Stimulated activated CD8-positive, alpha-beta memory T cell treated with anti-CD3 and anti-CD28 coated beads, Interleukin-15, amount 100 ng/mL, for 48 hours (primary cell): Measurements from ENCODE around the gene MAGEB17.
A peak's percentile ranks its signal among the peaks of the same experiment; 100 is the strongest.
"Not testable (repeated sequence)": the region's sequence is repeated elsewhere in the genome, so short reads cannot be mapped to it uniquely, and the experiment has no call there.

ENCODE experiments used
- DNase-seq, 2 donors: peaks; one replicate each; pipeline ENCODE4 v3.0.0-alpha.2; 2020; ENCODE audit warnings: low read depth in 2 of 2

Gene MAGEB17, protein sequence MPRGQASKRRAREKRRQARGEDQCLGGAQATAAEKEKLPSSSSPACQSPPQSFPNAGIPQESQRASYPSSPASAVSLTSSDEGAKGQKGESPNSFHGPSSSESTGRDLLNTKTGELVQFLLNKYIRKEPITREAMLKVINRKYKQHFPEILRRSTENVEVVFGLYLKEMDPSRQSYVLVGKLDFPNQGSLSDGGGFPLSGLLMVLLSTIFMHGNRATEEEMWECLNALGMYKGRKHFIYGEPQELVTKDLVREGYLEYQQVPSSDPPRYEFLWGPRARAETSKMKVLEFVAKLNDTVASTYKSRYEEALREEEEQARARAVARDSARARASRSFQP

DNA sequence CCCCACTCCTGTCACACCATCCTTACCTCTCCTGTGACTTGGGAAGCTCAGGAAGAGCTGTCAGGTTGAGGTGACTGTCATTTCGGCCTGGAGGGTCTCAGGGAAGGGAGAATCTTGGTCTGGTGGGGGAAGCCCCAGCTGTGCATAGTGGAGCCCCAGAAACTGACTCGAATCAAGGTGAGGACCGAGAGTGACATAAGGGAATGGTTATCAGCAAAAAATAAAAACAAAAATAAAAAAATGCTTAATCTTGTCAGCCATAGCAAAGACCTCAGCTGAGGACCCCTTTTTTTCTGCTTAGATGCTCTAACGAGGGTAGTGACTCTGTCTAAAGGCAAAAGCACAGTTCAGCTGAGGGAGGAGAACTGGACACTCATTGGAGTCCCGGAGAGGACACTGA, at the start of gene MAGEB17:
Gene MAGEB17 (plus strand): TSS at position 301 of the 400 bp plus-strand sequence. CDS start 2,902 bp downstream, outside the sequence.
- DNase-seq, result no peak

DNA sequence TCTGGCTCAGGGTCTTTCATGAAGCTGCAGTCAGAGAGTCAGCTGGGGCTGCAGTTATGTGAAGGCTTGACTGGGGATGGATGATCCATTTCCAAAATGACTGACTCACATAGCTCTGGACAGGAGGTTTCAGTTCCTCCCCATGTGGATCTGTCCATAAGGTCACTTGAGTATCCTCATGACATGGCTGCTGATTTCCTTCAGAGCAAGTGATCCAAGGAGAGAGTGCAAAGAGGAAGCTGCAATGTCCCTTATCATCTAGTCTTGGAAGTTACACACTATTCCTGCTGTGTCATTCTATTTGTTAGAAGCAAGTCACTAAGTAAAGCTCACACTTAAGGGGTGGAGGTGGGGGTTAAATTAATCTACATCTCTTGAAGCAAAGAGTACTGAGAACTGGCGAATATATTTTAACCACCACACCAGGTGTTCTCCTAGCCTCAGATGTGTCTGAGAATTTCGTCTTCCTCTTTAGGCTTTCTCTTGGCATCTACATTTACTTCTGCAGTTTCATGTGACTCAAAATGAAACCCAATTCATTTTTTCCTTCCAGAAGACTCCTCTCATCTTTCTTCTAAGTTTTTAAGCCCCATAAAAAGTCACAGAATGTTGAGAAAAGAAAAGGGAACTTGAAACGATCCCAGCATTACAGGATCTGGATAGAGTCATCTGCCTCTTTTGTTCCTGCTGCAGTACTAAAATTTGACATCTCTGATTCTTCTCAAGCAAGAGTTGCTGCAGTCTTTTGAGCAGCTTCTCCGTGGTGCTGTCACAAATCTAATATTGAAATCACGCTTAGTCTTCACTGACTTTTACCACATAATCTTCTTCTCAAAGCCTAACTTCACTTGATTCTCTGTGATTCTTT, 47.7 kb upstream of the MAGEB17 start:
- DNase-seq, result no peak

DNA sequence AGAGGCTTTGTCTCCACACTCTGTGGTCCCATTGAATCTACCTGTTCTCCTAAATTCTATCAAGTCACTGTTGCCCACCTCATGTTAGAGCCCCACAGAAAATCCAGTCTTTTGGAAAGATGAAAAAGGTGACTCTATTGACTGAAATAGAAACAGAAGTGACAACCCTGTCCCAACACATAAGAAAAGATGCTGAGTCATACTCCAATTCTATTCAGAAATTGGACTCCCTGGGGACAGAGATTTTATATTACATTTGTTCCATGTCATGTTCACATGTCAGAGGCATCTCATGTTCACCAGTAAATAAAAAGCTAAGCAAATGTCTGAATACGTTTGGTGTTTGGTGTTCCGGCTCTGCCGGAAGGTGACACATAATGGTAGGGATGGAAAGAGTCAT, 46.9 kb upstream of the MAGEB17 start:
- DNase-seq, result no peak

DNA sequence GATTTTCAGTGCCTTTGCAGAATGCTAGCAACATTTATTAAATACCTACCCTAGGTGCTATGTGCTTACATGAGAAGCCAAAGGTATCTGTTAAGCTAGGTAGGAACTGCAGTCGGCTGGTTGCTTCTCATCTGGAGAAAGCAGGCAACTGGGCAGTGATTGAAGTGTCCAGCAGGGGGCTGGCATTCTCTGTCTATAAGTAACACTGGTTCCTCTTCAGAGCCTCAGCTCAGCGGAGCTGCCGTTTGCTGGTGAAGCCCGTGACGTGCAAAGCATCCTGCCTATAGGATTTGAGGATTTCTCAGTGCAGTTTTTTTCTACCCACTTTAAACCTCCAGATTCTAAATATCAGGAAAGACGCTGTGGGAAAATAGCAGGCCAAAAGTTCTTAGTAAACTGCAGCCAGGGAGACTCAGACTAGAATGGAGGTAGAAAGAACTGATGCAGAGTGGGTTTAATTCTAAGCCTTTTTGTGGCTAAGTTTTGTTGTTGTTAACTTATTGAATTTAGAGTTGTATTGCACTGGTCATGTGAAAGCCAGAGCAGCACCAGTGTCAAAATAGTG, 44.0 kb upstream of the MAGEB17 start, which contains the start of gene GRPR:
Gene GRPR (plus strand): TSS at position 344 of the 565 bp plus-strand sequence. CDS start 389 bp downstream, outside the sequence.
- DNase-seq, result peak; percentile 20 to 49

DNA sequence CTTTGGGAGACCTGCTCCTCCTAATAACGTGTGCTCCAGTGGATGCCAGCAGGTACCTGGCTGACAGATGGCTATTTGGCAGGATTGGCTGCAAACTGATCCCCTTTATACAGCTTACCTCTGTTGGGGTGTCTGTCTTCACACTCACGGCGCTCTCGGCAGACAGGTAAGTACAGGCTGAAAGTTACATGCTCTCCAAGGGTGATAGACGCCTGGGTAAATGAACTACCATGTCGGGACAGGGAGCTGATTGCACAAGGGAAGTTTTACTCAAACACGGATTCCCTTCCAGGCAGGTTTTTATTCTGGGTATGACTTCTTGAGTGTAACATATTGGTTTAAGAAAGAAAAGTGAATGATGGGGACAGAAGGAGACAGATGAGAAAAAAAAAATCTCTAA, 43.1 kb upstream of the MAGEB17 start:
- DNase-seq, result no peak

DNA sequence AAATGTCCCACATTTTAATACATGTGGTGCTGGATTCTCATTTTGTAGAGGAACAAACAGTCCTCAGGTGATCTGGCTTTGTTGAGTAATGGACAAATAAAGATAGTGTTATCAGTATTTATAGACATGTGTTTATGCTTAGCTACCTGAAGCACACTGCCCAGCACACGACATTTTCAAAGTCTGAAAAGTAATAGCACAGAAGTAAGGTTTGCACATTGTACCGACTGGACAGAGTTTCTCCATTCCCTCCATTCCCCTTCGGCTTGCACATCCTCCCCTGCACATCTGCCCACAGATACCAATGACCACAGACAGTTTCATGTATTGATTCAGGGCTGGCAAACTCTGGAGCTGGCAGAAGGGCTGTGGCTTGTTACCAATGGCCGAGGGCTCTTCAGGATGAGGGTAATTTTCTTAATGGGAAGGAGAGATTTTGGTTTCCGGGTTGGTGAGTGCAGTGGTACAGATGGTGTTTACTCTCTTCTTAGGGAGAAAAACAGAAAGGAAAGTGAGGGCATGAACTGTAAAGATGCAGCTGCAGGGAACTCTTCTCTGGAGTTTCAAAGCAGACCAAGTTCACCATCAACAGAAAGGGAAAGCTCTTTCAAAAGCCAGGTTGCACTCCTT, 41.6 kb upstream of the MAGEB17 start:
- no peak for DNase-seq

DNA sequence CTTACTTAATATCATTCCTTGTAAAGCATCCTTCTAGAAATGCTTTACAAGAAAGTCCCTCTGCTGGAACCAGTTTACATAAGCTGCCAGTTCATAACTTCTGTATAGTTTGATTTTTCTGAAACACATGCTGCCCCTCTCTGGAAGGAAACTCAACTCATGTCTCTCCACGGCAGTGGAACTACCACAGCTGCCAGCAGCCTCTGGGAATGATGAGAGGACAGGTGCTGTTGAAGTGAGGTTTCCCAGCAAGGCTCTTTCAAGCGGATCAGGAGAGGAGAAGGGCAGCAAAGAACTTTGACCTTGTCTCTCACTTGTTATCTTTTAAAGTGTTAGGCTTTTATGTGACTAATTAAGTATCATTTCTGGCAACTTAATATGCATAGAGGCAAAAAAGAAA, 36.6 kb upstream of the MAGEB17 start:
- DNase-seq, result no peak

DNA sequence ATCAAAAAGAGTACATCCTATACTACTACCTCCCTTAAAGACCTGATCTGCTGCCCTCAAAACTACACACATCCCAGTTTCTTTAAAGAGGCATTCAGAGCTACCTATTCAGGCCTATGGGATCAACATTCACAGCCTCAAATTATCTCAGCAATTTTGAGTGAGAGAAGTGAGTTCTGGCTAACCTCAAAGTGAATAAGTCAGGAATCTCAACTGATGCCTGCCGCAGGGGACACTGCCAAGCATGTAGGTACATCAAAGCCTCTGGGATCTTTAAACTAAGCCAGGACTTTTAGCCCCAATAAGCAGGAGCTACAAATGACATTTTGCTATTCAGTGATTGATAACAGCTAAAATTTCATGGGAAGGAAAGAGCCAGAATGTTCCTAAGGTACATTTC, 32.3 kb upstream of the MAGEB17 start:
- DNase-seq, result no peak

DNA sequence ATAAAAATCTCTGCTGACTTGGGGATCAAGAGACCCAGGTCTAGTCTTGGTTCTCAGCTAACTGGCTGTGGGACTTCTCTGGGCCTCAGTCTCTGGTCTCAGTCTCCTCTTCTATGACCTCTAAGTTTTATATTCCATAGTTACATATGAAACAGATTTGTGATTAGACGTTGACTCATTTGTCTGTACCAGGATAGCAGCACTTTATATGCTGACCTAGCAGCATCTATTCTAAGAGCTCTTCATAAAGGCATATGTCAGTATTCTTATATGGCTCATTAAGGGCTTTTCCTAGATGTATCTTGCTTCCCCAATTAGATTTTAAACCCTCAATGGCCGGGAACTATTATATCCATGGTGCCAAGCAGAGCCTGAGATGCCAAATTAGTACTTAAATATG, 31.2 kb upstream of the MAGEB17 start:
- no peak for DNase-seq

DNA sequence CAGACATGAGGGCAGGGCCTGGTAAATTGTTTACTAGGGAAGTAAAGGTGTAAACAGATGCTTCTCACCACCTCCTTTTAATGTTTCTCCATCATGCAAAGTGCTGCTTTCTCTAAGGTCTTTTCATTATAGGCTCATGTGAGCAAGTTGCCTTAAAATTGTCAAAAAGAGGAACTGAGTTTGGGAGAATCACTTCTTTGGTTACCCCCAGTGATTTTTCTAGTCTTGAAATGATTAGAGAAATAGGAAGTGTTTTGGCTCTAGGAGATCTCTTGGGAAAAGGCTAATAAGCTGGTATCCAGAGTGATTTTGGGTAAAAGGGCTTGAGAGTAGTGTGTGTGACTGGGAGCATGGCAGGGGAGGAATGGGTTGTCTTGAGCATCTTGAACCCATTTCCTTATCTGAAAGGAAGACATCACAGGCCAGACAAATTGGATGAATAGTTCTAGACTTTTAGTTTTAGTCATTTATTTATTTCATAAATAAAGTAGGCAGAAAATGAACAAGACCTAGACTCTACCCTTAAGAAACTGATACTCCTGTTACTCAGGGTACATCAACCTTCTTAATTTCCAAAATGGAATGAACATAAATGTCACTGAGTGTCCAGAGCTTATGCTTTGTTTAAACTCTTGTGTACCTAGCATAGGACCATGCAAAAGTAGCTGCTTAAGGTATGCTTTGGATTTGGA, 29.7 kb upstream of the MAGEB17 start:
- DNase-seq, result no peak

DNA sequence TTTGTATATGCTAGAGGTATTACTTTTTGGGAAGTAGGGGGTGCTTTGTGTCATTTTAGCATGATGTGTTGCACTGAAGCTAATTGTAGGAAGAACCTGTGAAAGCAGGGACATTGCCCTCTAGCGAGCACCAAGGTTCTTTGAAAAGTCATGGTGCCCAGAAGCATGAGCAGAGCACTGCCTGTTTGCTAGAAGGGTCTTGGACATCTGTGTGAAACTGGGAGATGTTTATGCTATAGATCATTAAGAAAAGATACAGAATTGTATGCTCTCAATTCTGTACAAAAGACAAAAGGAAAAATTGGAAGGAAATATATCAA, 29.2 kb upstream of the MAGEB17 start:
- no peak for DNase-seq

DNA sequence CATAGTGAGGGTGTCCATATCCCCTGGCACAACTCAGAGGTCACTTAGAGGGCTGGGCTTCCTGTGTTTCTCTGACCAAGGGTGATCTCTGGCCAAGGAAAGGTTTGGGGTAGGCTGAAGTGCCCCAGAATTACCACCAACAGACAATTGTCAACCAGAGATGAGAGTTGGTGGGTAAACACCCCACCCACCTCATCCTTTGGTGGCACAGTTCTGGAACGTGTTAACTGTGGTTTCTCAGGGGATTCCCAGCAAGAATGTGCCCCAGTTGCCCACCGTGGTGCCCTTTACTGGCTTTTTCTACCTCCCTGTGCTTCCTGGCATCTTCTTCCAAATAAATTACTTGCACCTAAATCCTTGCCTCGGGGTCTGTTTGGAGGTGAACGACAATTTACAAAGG, 26.8 kb upstream of the MAGEB17 start:
- no peak for DNase-seq

DNA sequence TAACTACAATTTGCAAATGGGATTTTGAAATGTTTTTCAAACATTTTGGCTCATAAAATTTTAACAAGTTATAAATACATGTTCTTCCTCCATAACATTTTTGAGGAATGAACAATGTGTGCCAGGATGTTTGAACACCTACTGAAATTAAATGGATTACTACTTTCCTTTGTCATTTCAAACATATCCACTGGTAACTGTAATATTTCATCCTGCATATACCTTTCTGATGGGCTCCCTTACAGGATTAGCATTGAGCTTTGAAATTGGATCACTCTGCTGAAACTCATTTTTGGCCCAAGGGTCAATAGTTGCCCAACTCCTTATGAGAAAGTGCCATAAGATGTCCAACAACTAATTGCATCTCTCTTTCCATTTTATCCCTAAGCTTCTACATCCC, 26.3 kb upstream of the MAGEB17 start:
- DNase-seq, result no peak

DNA sequence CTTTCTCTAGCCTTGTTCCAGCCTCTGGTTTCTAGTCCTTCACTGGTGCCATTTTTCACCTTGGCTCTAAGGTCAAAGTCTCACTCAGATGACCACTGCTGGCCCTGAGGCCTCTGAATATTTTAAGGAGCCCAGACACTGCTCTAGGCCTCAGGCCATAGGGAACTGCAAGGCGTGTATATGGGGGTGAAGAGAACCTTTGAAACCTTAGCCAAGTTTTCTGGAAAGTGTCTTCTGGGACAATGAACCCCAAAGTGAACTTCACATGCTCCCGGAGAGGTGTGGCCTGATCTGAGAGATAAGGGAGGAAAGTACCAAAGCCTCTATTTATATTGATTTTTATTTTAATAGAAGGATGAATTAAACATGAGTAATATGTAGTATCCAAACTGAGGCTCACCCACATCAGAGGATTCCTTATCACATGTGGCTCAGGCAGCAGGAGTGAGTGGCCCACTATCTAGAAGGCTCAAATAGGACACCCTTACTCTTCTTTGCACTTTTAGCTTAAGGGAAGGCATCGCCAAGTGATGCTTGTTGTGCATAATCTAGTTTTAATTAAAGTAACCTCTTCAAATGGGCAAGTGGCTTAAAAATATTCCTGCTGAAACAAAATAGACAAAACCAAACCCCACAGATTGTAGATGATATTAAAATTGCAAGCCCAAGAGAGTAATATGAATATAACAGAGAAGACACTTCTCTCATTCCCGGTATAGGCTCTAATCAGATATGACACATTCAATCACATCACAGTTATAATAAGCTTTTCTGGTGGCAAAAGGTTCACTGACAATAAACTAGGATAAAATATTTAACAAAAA, 25.6 kb upstream of the MAGEB17 start:
- no peak for DNase-seq

DNA sequence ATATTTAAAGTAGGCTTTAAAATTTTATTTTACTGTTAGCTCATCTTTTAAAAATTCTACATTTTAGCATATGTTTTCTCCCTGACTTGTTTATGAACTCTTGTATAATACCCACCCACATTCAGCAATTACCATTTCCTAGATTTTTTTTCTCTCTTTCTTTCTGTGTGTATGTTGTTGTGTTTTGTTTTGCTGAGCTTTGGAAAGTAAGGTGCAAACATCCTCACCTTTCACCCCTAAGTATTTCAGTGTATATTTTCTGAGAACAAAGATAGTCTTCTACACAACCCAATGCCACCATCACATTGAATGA, 25.1 kb upstream of the MAGEB17 start:
- no peak for DNase-seq

DNA sequence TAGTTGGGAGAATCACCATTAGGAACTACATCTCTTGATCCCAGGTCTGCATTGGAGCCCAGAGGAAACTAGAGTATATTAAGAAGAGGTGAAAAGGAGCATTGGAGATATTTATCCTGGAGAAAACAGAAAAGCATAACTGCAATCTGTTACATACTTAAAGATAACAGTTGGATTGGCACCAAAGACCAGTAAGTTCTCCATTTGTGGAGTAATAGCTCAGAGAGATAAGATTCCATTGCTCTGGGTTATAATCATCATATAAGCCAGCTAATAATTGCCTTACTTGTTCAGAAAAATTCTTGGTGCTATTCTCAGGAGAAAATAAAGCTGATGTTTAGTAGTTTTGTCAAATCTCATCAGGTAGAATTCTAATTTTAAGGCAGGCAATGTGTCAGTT, 23.3 kb upstream of the MAGEB17 start:
- DNase-seq, result no peak

DNA sequence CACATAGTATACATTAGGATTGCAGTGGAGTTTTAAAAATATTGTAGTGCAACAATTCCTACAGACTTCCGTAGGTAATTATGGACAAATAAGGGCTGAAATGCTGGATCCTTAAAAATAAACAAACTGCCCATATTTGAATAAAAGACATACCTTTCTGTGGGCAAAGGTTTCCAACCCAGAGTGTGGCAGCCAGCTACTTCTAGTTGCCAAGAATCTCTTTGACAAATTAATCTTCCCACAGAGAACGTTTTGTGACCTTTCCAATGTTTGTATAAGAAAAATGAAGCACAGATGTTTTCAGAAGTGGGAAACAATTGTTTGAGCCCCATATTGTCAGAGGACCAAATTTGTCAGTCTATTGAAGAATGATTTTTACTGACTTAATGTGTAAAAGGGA, 22.9 kb upstream of the MAGEB17 start:
- no peak for DNase-seq

DNA sequence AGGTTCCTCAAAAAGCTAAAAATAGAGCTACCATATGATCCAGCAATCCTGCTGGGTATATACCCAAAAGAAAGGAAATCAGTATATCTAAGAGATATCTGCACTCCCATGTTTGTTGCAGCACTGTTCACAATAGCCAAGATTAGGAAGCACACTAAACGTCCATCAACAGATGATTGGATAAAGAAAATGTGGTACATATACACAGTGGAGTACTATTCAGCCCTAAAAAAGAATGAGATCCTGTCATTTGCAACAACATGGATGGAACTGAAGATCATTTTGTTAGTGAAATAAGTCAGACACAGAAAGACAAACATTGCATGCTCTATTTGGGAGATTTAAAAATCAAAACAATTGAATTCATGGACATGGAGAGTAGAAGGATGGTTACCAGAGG, 22.2 kb upstream of the MAGEB17 start:
- not testable (repeated sequence) for DNase-seq

DNA sequence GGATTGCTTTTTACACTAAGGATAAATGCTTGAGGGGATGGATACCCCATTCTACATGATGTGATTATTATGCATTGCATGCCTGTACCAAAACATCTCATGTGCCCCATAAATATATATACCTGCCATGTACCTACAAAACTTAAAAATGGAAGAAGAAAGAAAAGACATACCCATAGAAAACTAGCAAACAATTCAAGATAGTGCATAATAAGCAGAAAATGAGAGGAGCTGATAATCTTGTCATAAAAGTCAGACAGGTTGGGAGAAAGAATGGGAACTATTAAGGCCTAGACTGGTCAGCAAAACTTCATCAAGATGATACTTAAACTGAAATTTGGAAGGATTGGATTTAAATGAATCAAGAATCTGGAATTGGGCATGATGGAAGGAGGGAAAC, 21.6 kb upstream of the MAGEB17 start:
- no peak for DNase-seq

DNA sequence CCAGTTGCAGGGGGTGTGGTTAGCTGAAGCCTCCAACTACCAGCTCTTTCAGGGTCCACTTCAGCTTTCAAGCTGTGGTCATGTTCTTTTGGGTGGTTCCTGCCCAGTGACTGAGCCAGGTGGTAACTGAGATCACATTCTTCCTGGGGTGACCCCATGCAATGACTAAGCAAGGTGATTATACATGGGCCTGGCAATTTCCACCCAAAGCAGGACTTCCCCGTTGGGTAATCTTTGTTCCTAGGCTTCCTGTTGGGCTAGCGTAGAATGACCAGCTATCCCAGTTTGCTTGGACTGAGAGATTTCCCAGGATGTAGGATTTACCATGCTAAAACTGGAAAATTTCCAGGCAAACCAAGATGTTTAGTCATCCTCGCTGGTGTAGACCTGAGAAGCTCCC, 18.4 kb upstream of the MAGEB17 start:
- DNase-seq, result no peak

DNA sequence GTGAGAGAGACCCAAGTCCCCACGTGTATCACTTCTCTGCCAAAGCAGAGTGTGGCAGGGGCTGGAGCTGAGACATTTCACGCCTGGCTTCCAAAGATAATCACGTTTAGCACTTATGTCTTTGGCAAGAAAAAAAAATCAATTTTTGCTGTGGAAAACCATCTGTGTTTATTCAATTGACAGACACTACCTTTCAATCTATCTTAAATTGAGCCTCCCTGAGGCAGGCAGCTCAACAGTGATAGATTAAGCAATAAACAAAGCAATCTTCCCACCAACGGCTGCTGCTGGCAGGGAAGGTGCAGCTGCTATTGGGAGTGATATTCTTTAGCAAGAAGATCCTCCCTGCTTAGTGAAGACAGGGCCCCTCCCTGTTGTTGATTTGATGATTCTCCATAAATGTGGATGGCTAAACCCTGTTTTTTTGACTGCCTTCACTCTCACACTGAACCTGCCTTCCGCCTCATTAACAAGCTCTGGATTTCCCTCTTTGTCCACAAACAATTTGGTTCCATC, 11.6 kb upstream of the MAGEB17 start:
- DNase-seq, result no peak
